Activated CD8-positive, alpha-beta memory T cell treated with anti-CD3 and anti-CD28 coated beads for 36 hours (primary cell): ENCODE data around the gene SPACA6. TPM values are rescaled to one million over a fixed set of nuclear protein-coding genes. Genes with fewer than 3 reads are reported as not detected.
"Not testable (repeated sequence)": the region's sequence is repeated elsewhere in the genome, so short reads cannot be mapped to it uniquely, and the experiment has no call there.

Source experiments
- CTCF ChIA-PET: fragments of 350-600 bp; sonication (Branson Sonifier 250); formaldehyde crosslinking; loops from one replicate; lab custom pipeline; 2021; ENCODE audit warnings: antibody characterized with exemption; lab: Charles Lee
- POLR2A ChIA-PET: fragments of 350-600 bp; sonication (Branson Sonifier 250); formaldehyde crosslinking; loops from one replicate; lab custom pipeline; 2021; ENCODE audit warnings: antibody characterized with exemption; lab: Charles Lee
- total RNA-seq, 2 experiments: library from RNA; stranded (reverse); gene quantifications; one replicate each; pipeline ENCODE4 v1.2.3, GENCODE V29; 2021

The SPACA6 gene
- total RNA-seq, 2 experiments from 2014 or later: 3.3 to 4.4 TPM

DNA sequence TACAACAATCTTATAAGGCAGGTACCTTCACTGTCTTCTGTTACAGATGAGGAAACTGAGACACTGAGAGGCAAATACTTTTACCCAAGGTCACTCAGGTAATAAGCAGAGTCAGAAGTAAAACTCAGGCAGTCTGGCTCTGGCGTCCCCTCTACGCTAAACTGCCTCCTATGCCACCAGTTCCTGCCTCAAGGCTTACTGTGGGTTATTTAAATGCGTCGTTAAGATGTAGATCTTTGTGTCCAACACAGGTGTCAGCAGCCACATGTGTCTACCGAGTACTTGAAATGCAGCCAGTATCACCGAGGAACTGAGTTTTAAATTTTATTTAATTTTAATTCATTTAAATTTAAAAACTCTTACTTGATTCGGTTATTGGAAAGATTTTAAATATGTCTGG, 28.8 kb downstream of the SPACA6 start:
- POLR2A ChIA-PET: no interaction called here
- CTCF ChIA-PET: no interaction called here

DNA sequence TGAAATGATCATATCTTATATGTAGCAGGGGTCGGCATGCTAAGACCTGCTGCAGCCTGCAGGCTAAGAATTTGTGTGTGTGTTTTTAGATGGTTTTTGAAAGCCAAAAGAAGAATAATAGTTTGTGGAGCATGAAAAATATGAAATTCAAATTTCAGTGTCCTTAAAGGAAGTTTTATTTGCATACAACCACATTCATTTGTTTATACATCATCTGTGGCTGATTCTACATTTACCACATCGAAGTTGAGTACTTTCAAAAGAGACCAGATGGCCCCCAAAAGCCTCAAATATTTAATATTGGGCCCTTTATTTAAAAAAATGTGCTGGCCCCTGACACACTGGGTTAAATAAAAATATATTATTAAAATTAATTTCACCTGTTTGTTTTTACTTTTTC, 29.4 kb downstream of the SPACA6 start:
- ChIA-PET CTCF (no interaction called here), POLR2A (no interaction called here)

GRCh38 chr19:51724543-51724942, 31.4 kb downstream of the SPACA6 start:
- POLR2A ChIA-PET: no interaction called here
- CTCF ChIA-PET: no interaction called here

- ChIA-PET POLR2A (no interaction called here), CTCF (no interaction called here)
These were observed 32.9 kb downstream of the SPACA6 start for GRCh38 chr19:51726049-51726448.

- CTCF ChIA-PET: no interaction called here
- POLR2A ChIA-PET: no interaction called here
These were observed 34.3 kb downstream of the SPACA6 start for GRCh38 chr19:51727349-51727880.

DNA sequence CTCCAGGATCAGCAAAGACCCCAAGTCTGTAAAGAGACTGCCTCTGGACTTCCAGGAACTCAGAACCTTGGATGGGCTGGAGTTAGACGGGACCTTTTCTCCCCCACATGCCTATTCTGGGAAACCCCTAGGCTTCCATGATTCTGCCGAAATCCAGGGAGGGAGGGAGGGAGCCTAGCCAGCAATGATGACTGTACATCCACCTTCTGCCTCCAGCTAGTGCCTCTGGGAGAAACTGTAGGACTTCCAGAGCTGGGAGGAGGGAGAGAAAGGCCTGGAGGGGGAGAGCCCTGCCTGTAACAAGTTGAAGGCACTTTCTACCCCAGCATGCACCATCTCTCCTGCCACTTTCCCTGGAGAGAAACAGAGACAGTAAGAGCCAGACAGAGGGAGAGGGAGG, 36.7 kb downstream of the SPACA6 start:
- ChIA-PET POLR2A (no interaction called here), CTCF (no interaction called here)

DNA sequence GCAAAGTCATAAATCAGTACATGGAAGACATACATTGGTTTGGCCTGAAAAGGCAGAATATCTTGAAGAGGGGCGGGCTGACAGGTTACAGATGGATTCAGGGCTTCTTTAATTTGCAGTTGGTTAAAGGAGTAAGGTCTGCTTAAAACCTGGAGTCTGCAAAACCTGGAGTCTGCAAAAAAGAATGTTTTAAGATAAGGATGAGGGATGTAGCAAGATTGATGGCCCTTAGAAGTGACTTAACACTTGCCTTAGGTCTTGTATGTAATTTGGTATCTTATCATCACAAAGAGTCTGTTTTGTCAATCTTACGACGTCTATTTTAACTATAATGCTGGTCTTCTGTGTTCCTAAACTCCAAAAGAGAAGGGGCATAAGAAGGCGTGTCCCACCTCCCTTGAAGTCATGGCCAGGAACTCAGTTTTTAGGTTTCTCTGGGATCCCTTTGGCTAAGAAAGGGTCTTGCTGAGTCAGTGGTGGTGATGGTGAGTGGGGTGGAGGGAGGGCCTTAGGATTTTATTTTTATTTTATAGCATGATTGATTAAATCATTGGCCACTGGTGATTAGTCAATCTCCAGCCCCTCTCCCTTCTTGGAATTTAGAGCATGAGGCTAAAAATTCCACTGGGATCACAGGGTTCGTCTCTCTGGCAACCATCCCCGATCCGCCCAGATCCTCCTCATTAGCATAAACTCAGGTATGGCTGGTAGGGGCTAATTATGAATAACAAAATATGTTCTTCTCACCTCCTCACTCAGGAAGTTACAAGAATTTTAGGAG, 40.8 kb downstream of the SPACA6 start:
- POLR2A ChIA-PET: no interaction called here
- CTCF ChIA-PET: no interaction called here

DNA sequence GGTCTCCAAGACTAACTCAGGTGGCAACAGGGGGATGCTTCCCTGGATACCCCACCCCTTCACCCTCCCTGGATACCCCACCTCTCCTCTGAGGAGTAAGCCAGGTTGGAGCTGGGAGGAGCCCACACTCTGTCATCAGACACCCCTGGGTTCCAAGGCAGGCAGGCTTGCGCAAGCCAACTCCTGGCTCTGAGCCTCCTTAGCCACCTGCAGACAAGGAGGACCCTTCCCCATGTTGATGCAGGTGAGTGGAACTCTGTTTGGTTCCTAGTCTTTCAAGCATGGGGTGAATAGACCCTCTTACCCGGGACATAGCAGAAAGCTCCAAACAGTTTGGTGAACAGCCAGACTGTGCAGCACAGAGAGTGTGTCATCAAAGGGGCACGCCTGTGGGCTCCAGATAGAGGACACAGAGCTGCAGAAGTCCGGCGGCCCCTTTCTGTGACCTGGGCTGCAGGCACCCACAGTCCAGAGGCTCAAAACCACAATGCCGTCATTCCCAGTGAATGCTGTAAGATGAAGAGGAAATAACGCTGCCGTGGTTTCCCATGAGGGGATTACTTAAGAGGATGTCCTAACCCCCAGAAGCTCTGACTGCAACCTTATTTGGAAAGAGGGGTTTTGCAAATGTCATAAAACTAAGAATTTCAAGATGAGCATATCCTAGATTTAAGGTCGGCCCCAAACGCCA, 42.8 kb downstream of the SPACA6 start:
- ChIA-PET CTCF (no interaction called here), POLR2A (no interaction called here)

- CTCF ChIA-PET: no interaction called here
- POLR2A ChIA-PET: no interaction called here
These were observed 44.3 kb downstream of the SPACA6 start for GRCh38 chr19:51737389-51737788.

- ChIA-PET CTCF (no interaction called here), POLR2A (no interaction called here)
These were observed 44.8 kb downstream of the SPACA6 start for GRCh38 chr19:51737924-51738323.

DNA sequence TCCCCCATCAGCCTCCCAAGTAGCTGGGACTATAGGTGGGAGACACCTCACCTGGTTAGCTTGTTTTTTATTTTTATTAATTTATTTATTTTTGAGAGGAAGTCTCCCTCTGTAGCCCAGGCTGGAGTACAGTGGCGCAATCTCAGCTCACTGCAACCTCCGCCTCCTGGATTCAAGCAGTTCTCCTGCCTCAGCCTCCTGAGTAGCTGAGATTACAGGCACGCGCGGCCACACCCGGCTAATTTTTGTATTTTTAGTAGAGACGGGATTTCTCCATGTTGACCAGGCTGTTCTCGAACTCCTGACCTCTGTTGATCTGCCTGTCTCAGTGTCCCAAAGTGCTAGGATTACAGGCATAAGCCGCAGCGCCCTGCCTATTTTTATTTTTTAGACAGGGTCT, 45.4 kb downstream of the SPACA6 start:
- POLR2A ChIA-PET: not testable (repeated sequence)

GRCh38 chr19:51739466-51740213, 46.5 kb downstream of the SPACA6 start:
- POLR2A ChIA-PET: no interaction called here
- CTCF ChIA-PET: no interaction called here

More for the DNA sequence above, 45.4 kb downstream of the SPACA6 start:
- CTCF ChIA-PET: not testable (repeated sequence)

- CTCF ChIA-PET: no interaction called here
These were observed 47.2 kb downstream of the SPACA6 start for GRCh38 chr19:51740356-51740755.

DNA sequence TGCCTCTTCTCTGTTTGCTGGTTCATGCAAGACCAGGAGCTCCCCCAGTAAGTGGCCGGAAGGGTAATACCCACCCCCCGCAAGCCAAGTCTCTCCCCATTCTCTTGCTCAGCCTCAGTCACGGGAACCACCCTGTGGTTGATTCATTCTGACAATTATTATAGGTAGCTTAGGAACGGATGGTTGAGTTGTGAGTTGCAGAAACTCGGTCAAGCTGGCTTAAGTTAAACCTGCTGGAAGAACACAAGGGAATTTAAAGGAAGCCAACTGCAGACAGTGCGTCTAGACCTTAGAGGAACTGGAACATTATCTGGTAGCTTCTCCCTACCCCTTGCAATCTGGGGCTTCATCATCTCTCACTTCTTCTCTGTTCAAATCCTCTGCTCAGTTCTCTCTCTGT, 49.7 kb downstream of the SPACA6 start:
- ChIA-PET POLR2A (no interaction called here), CTCF (interaction anchor here (0.6 kb wide), 1 partner anchor 1745 kb away, joined by 3 read pairs; no protein-coding TSS in a partner anchor)

More at GRCh38 chr19:51740356-51740755, 47.2 kb downstream of the SPACA6 start:
- POLR2A ChIA-PET: no interaction called here

GRCh38 chr19:51743405-51743804, 50.3 kb downstream of the SPACA6 start:
- CTCF ChIA-PET: interaction anchor here (0.6 kb wide), 1 partner anchor 1745 kb away, joined by 3 read pairs; no protein-coding TSS in a partner anchor
- POLR2A ChIA-PET: no interaction called here

- CTCF ChIA-PET: no interaction called here
- POLR2A ChIA-PET: no interaction called here
These were observed 53.6 kb downstream of the SPACA6 start for GRCh38 chr19:51746731-51747130.

GRCh38 chr19:51749979-51750378, 56.8 kb downstream of the SPACA6 start:
- CTCF ChIA-PET: no interaction called here
- POLR2A ChIA-PET: no interaction called here

DNA sequence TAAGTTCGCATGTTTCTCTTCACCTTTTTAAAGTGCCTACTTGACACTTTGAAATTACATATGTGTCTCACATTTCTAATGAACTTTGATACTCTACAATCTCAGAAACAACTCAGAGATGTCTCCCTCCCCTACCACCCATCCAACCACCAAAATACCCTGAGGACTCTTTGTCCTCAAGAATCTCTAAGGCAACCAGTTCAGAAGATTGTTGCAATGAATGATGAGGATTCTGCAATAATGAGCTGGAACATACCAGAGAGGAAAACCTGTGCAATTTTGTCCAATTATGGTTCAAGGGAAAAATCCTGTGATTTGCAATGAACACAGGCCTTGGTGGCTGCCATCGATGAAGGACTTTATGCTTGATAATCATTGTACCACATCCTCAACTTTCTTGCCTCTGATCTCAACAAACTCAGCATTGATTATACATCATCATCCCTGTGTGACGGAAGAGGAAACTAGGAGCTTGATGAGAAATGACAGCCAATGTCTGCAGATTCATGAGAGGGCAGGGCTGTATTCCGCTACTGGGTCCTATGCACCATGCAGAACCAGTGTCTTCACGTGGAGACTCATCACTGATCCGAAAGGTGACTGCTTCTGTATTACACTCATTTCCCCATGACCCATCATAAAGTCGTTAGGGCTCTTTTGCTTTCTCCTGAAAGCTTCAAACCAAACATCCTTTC, 57.4 kb downstream of the SPACA6 start:
- ChIA-PET POLR2A (no interaction called here), CTCF (no interaction called here)

DNA sequence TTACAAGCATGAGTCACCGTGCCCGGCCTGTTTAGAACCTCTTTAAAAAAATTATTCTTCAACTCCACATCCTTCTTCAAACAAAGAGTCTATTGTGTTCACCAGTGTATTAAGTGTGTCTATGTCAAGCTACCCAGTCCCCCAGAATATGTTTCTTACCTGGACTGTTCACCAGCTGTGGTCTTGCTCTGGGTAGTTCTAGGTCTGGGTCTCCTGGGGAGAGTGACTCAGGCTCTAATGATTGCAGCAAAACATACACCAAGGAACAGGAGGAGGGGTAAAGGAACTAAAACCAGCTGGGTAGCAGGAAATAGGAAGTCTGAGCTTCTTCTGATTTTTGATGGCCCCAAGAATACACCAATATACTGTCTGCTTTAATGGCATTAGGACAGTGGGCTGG, 58.5 kb downstream of the SPACA6 start, which contains the start of gene FPR1:
Gene FPR1, minus strand, starts transcription at position 224 of the 400 bp plus-strand sequence. CDS start 4,884 bp downstream, outside the sequence.
- ChIA-PET CTCF (no interaction called here), POLR2A (no interaction called here)
